ENCODE results near the gene DDR1. TPM values are rescaled to one million over a fixed set of nuclear protein-coding genes. Genes with fewer than 3 reads are reported as not detected.

Gene DDR1
- total RNA-seq, 1 experiment from 2014 or later = 115 TPM

DNA sequence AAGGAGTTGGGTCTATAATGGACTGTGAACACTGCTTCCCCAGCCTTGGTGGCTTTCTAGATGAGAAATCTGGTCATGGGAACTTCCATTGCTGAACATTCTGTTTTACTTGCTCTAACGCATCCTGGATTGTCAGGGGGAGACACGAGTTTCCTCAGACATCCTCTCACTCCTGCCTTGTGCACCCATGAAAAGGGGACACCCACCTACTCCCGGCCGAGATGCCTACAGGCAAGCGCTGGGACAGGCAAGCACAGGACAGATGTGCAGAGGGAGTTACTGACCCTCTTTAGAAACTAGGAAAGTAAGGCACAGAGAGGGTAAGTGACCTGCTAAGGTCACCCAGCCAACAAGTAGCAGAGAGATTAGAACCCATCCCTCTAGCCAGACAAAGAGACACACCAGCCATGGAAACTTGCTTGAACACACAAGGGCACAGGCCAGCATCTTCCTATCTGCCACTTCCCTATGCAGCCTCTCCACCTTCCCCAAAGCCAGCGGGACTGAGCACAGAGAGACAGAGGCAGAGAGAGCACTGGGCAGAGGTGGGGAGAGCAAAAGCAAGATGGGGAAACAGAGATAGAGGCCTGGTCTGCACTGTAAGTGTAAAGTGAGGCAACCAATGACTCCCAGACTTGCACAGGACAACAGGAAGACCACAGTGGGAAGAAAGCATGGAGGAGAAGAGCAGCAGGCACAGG lies 48.5 kb downstream of the DDR1 start:
- H3K27ac Mint-ChIP-seq (ENCODE audit: unreplicated experiment) = peak overlapping the region; percentile 91
- H3K9me3 ChIP-seq = peaks cover 5% of the 10 kb centered on the region; the same call in 1 of the 2 replicates
- DNase-seq = no peak
- no peaks in the 10 kb centered on the region for H3K36me3 Mint-ChIP-seq (ENCODE audit: insufficient read depth, unreplicated experiment)
- TF ChIP-seq, protein P1, sequence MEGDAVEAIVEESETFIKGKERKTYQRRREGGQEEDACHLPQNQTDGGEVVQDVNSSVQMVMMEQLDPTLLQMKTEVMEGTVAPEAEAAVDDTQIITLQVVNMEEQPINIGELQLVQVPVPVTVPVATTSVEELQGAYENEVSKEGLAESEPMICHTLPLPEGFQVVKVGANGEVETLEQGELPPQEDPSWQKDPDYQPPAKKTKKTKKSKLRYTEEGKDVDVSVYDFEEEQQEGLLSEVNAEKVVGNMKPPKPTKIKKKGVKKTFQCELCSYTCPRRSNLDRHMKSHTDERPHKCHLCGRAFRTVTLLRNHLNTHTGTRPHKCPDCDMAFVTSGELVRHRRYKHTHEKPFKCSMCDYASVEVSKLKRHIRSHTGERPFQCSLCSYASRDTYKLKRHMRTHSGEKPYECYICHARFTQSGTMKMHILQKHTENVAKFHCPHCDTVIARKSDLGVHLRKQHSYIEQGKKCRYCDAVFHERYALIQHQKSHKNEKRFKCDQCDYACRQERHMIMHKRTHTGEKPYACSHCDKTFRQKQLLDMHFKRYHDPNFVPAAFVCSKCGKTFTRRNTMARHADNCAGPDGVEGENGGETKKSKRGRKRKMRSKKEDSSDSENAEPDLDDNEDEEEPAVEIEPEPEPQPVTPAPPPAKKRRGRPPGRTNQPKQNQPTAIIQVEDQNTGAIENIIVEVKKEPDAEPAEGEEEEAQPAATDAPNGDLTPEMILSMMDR (IDR thresholded peaks at IDR 0.05; ENCODE audit: insufficient read depth in 1 of 2, low read depth in 1 of 2, low read length in 1 of 2, severe bottlenecking in 1 of 2, unreplicated experiment in 1 of 2) = no peak
- H3K4me1 ChIP-seq = peaks cover 21% of the 10 kb centered on the region
- H3K27me3 ChIP-seq (replicated peaks; ENCODE audit: control insufficient read depth, insufficient read depth, low read length) = no peaks in the 10 kb centered on the region
- H3K9me3 Mint-ChIP-seq (ENCODE audit: unreplicated experiment) = peaks cover 17% of the 10 kb centered on the region
- H3K4me1 Mint-ChIP-seq (ENCODE audit: low read depth, unreplicated experiment) = peaks cover 36% of the 10 kb centered on the region
- H3K27me3 Mint-ChIP-seq (ENCODE audit: insufficient read depth, unreplicated experiment) = no peaks in the 10 kb centered on the region
- BruUV-seq (replicated peaks) = no TSS peak
- intact Hi-C loops (cut with micrococcal nuclease; ENCODE audit: unreplicated experiment) = loop anchor here (5.0 kb wide), 1 partner anchor 109 kb away; no protein-coding TSS in a partner anchor
- POLR2A ChIA-PET = no interaction called here
- H3K4me3 ChIP-seq (ENCODE audit: low read depth, low read length) = no peak overlapping the region
- no peaks in the 10 kb centered on the region for H3K36me3 ChIP-seq (ENCODE audit: control insufficient read depth, insufficient read depth, low read length)
- CTCF ChIA-PET = interaction anchor here (1.5 kb wide), 1 partner anchor 19 kb away, joined by 8 read pairs; the partner anchor contains the start of gene VARS2
- H3K4me3 Mint-ChIP-seq (ENCODE audit: unreplicated experiment) = no peak overlapping the region

DNA sequence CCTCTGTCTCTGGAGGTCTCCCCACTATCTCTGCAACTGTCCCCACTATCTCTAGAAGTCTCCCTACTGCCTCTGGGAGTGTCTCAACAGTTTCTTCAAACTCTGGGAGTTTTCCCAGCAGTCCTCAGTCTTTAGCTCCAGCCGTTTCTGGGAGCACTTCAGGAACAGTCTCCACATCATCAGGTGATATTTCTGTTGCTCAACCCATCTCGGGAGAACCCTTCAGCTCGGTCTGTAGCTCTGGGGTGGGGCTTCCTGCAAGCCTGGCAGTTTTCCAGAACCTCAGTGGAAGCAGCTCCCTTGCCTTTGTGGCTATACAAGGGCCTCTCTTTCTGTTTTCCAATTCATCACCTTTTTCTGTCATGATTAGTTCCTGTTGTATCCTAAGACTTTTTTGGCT lies 50.7 kb downstream of the DDR1 start:
- peaks cover 36% of the 10 kb centered on the region for H3K4me1 Mint-ChIP-seq (ENCODE audit: low read depth, unreplicated experiment)
- POLR2A ChIA-PET = no interaction called here

DNA sequence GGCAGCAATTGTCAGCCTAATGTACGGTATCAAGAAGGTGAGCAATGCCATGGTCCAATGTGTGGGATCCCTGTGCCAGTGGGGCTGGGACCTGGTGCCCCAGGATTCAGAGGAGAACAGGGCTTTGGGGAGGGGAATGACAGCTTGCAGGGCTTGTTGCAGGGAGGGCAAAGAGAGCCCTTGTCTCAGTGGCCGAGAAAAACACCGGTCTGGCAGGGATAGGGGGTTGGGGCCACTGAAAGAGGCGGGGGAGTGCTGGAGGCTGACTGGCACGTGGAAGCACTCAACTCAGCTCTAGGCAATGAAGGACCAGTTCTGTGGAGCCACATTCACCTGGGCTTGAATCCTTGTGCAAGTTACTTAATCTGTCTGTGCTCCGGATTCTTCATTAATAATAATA lies 52.9 kb downstream of the DDR1 start:
- Mint-ChIP-seq H3K9me3 (ENCODE audit: unreplicated experiment) (peaks cover 8% of the 10 kb centered on the region), H3K4me1 (ENCODE audit: low read depth, unreplicated experiment) (peaks cover 32% of the 10 kb centered on the region), H3K27me3 (ENCODE audit: insufficient read depth, unreplicated experiment) (no peaks in the 10 kb centered on the region), H3K36me3 (ENCODE audit: insufficient read depth, unreplicated experiment) (no peaks in the 10 kb centered on the region), H3K27ac (ENCODE audit: unreplicated experiment) (no peak overlapping the region), H3K4me3 (ENCODE audit: unreplicated experiment) (no peak overlapping the region)
- H3K4me1 ChIP-seq = peaks cover 24% of the 10 kb centered on the region
- no peaks in the 10 kb centered on the region for H3K36me3 ChIP-seq (ENCODE audit: control insufficient read depth, insufficient read depth, low read length)
- TF ChIP-seq, protein P1 (IDR thresholded peaks at IDR 0.05; ENCODE audit: insufficient read depth in 1 of 2, low read depth in 1 of 2, low read length in 1 of 2, severe bottlenecking in 1 of 2, unreplicated experiment in 1 of 2) = no peak
- H3K9me3 ChIP-seq = no peaks in the 10 kb centered on the region
- no peaks in the 10 kb centered on the region for H3K27me3 ChIP-seq (replicated peaks; ENCODE audit: control insufficient read depth, insufficient read depth, low read length)
- DNase-seq = no peak
- H3K4me3 ChIP-seq (ENCODE audit: low read depth, low read length) = no peak overlapping the region
- intact Hi-C loops (cut with micrococcal nuclease; ENCODE audit: unreplicated experiment) = no loop called here
- ChIA-PET POLR2A (no interaction called here), CTCF (no interaction called here)
- BruUV-seq (replicated peaks) = no TSS peak

More for the DNA sequence above, 50.7 kb downstream of the DDR1 start:
- H3K27me3 Mint-ChIP-seq (ENCODE audit: insufficient read depth, unreplicated experiment) = no peaks in the 10 kb centered on the region
- peak overlapping the region; percentile 91 for H3K27ac Mint-ChIP-seq (ENCODE audit: unreplicated experiment)
- BruUV-seq (replicated peaks) = no TSS peak
- H3K4me3 ChIP-seq (ENCODE audit: low read depth, low read length) = no peak overlapping the region
- CTCF ChIA-PET = no interaction called here
- TF ChIP-seq, protein P1 (IDR thresholded peaks at IDR 0.05; ENCODE audit: insufficient read depth in 1 of 2, low read depth in 1 of 2, low read length in 1 of 2, severe bottlenecking in 1 of 2, unreplicated experiment in 1 of 2) = no peak
- H3K9me3 ChIP-seq = no peaks in the 10 kb centered on the region
- H3K27me3 ChIP-seq (replicated peaks; ENCODE audit: control insufficient read depth, insufficient read depth, low read length) = no peaks in the 10 kb centered on the region
- no peak for DNase-seq
- H3K4me3 Mint-ChIP-seq (ENCODE audit: unreplicated experiment) = no peak overlapping the region
- peaks cover 24% of the 10 kb centered on the region for H3K4me1 ChIP-seq
- H3K36me3 ChIP-seq (ENCODE audit: control insufficient read depth, insufficient read depth, low read length) = no peaks in the 10 kb centered on the region
- peaks cover 8% of the 10 kb centered on the region for H3K9me3 Mint-ChIP-seq (ENCODE audit: unreplicated experiment)
- intact Hi-C loops (cut with micrococcal nuclease; ENCODE audit: unreplicated experiment) = no loop called here
- H3K36me3 Mint-ChIP-seq (ENCODE audit: insufficient read depth, unreplicated experiment) = no peaks in the 10 kb centered on the region

Data from Caco-2 (cell line).